DMS153 (cell line): ENCODE measurements around the gene TANGO6.
A peak's percentile ranks its signal among the peaks of the same experiment; 100 is the strongest.
"Not testable (repeated sequence)": the region's sequence is repeated elsewhere in the genome, so short reads cannot be mapped to it uniquely, and the experiment has no call there.

Experiments
- DNase-seq: peaks from one replicate; lab custom pipeline; 2025; lab: John Stamatoyannopoulos, UW

The TANGO6 gene

GRCh38 chr16:69057400-69058378 is 214.4 kb downstream of the TANGO6 start:
- no peak for DNase-seq

GRCh38 chr16:69063491-69063890 is 220.2 kb downstream of the TANGO6 start:
- not testable (repeated sequence) for DNase-seq

GRCh38 chr16:69064124-69064763 is 220.9 kb downstream of the TANGO6 start:
- DNase-seq = no peak

- no peak for DNase-seq
These were observed 221.5 kb downstream of the TANGO6 start for GRCh38 chr16:69064764-69065313.

GRCh38 chr16:69069504-69069903 is 226.2 kb downstream of the TANGO6 start:
- no peak for DNase-seq

GRCh38 chr16:69071036-69071435 is 227.7 kb downstream of the TANGO6 start:
- DNase-seq = no peak

- no peak for DNase-seq
These were observed 229.3 kb downstream of the TANGO6 start for GRCh38 chr16:69072640-69072974.

- peak; percentile 47 for DNase-seq
These were observed 229.9 kb downstream of the TANGO6 start for GRCh38 chr16:69073181-69073702.

GRCh38 chr16:69077251-69077650 is 233.9 kb downstream of the TANGO6 start:
- DNase-seq = no peak

GRCh38 chr16:69078073-69078472 is 234.7 kb downstream of the TANGO6 start:
- DNase-seq = no peak

- no peak for DNase-seq
These were observed 236.4 kb downstream of the TANGO6 start for GRCh38 chr16:69079697-69080096.

GRCh38 chr16:69083306-69083941 is 240.1 kb downstream of the TANGO6 start:
- no peak for DNase-seq

- DNase-seq = no peak
These were observed 241.0 kb downstream of the TANGO6 start for GRCh38 chr16:69084289-69084688.

GRCh38 chr16:69085032-69085695 is 241.8 kb downstream of the TANGO6 start:
- no peak for DNase-seq

GRCh38 chr16:69087161-69087581 is 243.8 kb downstream of the TANGO6 start:
- no peak for DNase-seq

- DNase-seq = no peak
These were observed 245.4 kb downstream of the TANGO6 start for GRCh38 chr16:69088684-69089083.

GRCh38 chr16:69089091-69089910 is 246.0 kb downstream of the TANGO6 start:
- peak; percentile 78 for DNase-seq

- peak; percentile 84 for DNase-seq
These were observed 250.6 kb downstream of the TANGO6 start for GRCh38 chr16:69093974-69094373.

- no peak for DNase-seq
These were observed 251.2 kb downstream of the TANGO6 start for GRCh38 chr16:69094501-69094900.

GRCh38 chr16:69095193-69095592 is 251.9 kb downstream of the TANGO6 start:
- DNase-seq = no peak
